Brain microvascular endothelial cell (primary cell): ENCODE results near the gene CREB5.
A peak's percentile ranks its signal among the peaks of the same experiment; 100 is the strongest.

Experiments
- DNase-seq: peaks from one replicate; pipeline ENCODE4 v3.0.0-alpha.2; 2020
- H3K27ac ChIP-seq: fragments of 250-450 bp; sonication (Bioruptor Pico); 2 replicates; pipeline ENCODE4 v1.5.1; 2020; ENCODE audit warnings: mild to moderate bottlenecking, moderate library complexity
- H3K27me3 ChIP-seq: fragments of 250-450 bp; sonication (Bioruptor Pico); replicated peaks from 2 replicates; pipeline ENCODE4 v1.5.1; 2020; ENCODE audit warnings: mild to moderate bottlenecking
- H3K36me3 ChIP-seq: fragments of 250-450 bp; sonication (Bioruptor Pico); replicated peaks from 2 replicates; pipeline ENCODE4 v1.5.1; 2020; ENCODE audit warnings: mild to moderate bottlenecking
- H3K4me3 ChIP-seq: 2 replicates; pipeline ENCODE4 v1.5.1; 2011; ENCODE audit warnings: low read depth, mild to moderate bottlenecking, control low read depth, low read length, moderate library complexity
- CTCF ChIP-seq: IDR thresholded peaks from 2 replicates; pipeline ENCODE4 v1.5.1; 2011; ENCODE audit warnings: low read depth, mild to moderate bottlenecking, moderate library complexity, low read length, control low read depth, inconsistent platforms; ENCODE audit errors: missing control alignments
- in situ Hi-C: cut with HindIII; loops from 2 replicates; pipeline ENCODE4 v1.10.0; 2017; ENCODE audit warnings: low sequenced_read_pairs, low pct_ligation_motif_present

The CREB5 gene

GRCh38 chr7:28832669-28833068, 420.4 kb downstream of the CREB5 start:
- Histone ChIP-seq H3K27ac (no peak overlapping the region), H3K27me3 (no peaks in the 10 kb centered on the region), H3K4me3 (no peak overlapping the region), H3K36me3 (no peaks in the 10 kb centered on the region)
- TF ChIP-seq CTCF: no peak
- in situ Hi-C loops: no loop called here
- no peak for DNase-seq

- in situ Hi-C loops: no loop called here
- H3K4me3 ChIP-seq: no peak overlapping the region
- TF ChIP-seq CTCF: no peak
- no peaks in the 10 kb centered on the region for H3K27me3 ChIP-seq
- DNase-seq: peak; percentile 63
- H3K27ac ChIP-seq: no peak overlapping the region
- no peaks in the 10 kb centered on the region for H3K36me3 ChIP-seq
Measured at GRCh38 chr7:28835800-28836199, 423.5 kb downstream of the CREB5 start.

- no peak for DNase-seq
- H3K27me3 ChIP-seq: no peaks in the 10 kb centered on the region
- in situ Hi-C loops: no loop called here
- H3K36me3 ChIP-seq: no peaks in the 10 kb centered on the region
- TF ChIP-seq CTCF: no peak
- H3K4me3 ChIP-seq: no peak overlapping the region
- no peak overlapping the region for H3K27ac ChIP-seq
Measured at GRCh38 chr7:28836716-28837115, 424.4 kb downstream of the CREB5 start.

- in situ Hi-C loops: no loop called here
- no peak overlapping the region for H3K27ac ChIP-seq
- no peak for TF ChIP-seq CTCF
- no peaks in the 10 kb centered on the region for H3K27me3 ChIP-seq
- no peak overlapping the region for H3K4me3 ChIP-seq
- peak; percentile 4 for DNase-seq
- no peaks in the 10 kb centered on the region for H3K36me3 ChIP-seq
Measured at GRCh38 chr7:28837216-28837615, 424.9 kb downstream of the CREB5 start.

- peak; percentile 69 for TF ChIP-seq CTCF
- no peaks in the 10 kb centered on the region for H3K36me3 ChIP-seq
- no peaks in the 10 kb centered on the region for H3K27me3 ChIP-seq
- in situ Hi-C loops: no loop called here
- H3K27ac ChIP-seq: no peak overlapping the region
- H3K4me3 ChIP-seq: no peak overlapping the region
- DNase-seq: peak; percentile 8
Measured at GRCh38 chr7:28840592-28840995, 428.3 kb downstream of the CREB5 start.

GRCh38 chr7:28841766-28842165, 429.4 kb downstream of the CREB5 start:
- no peak for DNase-seq
- Histone ChIP-seq H3K27me3 (no peaks in the 10 kb centered on the region), H3K27ac (no peak overlapping the region), H3K4me3 (no peak overlapping the region), H3K36me3 (no peaks in the 10 kb centered on the region)
- no peak for TF ChIP-seq CTCF
- in situ Hi-C loops: no loop called here
